GM13977 (cell line): ENCODE data around the gene PLSCR2.

ENCODE experiments used
- DNase-seq: peaks from one replicate; pipeline ENCODE4 v3.0.0; 2012; ENCODE audit warnings: low spot score
- in situ Hi-C: fragments of 300-500 bp; cut with MboI; formaldehyde crosslinking; loops from one replicate; pipeline ENCODE4 v1.12.0; 2022; ENCODE audit warnings: low sequenced_read_pairs, low pct_unique_long_range_greater_than_20kb, mixed read lengths, inconsistent platforms; ENCODE audit not compliant: unreplicated experiment
- TF ChIP-seq, protein P1 (sequence below): IDR thresholded peaks from 2 replicates; pipeline ENCODE4 v1.5.1; 2012; ENCODE audit warnings: mild to moderate bottlenecking, control low read depth; ENCODE audit not compliant: insufficient read depth; ENCODE audit errors: extremely low read depth, missing control alignments

Gene PLSCR2

DNA sequence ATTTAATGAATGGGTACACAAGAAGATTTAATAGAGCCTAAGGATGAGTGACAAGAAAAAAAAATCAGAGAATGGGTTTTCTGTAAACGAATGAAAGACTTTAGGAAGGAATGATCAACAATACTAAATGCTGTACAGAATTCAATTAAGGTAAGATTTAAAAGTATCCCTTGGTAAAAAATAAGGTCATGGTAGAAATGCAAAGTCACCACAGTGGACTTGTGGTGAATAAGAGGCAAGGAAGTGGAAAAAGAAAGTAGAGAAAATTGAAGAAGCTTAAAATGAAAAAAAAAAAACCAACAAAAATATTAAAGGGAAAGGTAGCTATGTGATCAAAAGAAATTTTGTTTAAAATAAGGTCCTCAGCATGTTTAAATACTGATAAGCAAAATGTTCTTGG is 82.4 kb downstream of the PLSCR2 start:
- in situ Hi-C loops: no loop called here
- no peak for DNase-seq
- TF ChIP-seq, protein P1, sequence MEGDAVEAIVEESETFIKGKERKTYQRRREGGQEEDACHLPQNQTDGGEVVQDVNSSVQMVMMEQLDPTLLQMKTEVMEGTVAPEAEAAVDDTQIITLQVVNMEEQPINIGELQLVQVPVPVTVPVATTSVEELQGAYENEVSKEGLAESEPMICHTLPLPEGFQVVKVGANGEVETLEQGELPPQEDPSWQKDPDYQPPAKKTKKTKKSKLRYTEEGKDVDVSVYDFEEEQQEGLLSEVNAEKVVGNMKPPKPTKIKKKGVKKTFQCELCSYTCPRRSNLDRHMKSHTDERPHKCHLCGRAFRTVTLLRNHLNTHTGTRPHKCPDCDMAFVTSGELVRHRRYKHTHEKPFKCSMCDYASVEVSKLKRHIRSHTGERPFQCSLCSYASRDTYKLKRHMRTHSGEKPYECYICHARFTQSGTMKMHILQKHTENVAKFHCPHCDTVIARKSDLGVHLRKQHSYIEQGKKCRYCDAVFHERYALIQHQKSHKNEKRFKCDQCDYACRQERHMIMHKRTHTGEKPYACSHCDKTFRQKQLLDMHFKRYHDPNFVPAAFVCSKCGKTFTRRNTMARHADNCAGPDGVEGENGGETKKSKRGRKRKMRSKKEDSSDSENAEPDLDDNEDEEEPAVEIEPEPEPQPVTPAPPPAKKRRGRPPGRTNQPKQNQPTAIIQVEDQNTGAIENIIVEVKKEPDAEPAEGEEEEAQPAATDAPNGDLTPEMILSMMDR: no peak

DNA sequence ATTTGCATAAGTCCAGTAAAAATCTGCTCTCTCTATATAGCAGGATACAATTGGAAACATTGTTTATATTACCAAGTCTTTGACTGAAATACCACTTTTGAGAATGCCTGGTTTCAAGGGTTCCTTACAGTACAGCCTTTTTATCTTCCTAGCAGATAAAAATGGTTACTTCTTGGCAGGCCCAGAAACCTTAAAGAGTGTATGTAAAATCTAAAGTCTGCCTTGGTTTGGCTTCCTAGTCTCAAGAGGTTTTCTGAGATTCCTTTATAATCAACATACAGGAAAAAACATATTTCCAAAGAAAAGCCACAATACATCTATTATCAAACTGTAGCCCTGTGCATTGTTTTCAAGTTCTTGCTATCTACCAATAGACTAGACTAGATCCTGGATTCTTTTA is 84.6 kb downstream of the PLSCR2 start:
- TF ChIP-seq, protein P1: no peak
- in situ Hi-C loops: no loop called here
- DNase-seq: no peak
